Pancreas (tissue), 10 donors: ENCODE data around the gene ADK. TPM values are rescaled to one million over a fixed set of nuclear protein-coding genes. Genes with fewer than 3 reads are reported as not detected.
A peak's percentile ranks its signal among the peaks of the same experiment; 100 is the strongest.

Experiments
- ATAC-seq, 4 donors: fragments of 200-7000 bp; cut with Tn5 transposase; one replicate each; pipeline versions ENCODE4 v1.8.0 to v1.9.1; 2020; ENCODE audit warnings: mild to moderate bottlenecking in 4 of 4, moderate library complexity in 4 of 4
- DNase-seq, 6 donors: peaks; one replicate each; pipeline ENCODE4 v3.0.0-alpha.2; 2020
- FAIRE-seq: peaks from 2 replicates; lab custom pipeline; 2012; peaks lifted over from hg19 to GRCh38; lab: Jason Lieb, UNC
- H3K27ac ChIP-seq, 4 donors: fragments of 200-600 bp; sonication (generic); 1 replicate in 3 of 4; 2 replicates in 1 of 4; pipeline versions ENCODE4 v1.5.0 to v1.8.0; 2020
- H3K27me3 ChIP-seq, 4 donors: fragments of 200-600 bp; one replicate each; pipeline ENCODE4 v1.8.0; 2021
- H3K36me3 ChIP-seq, 3 donors: fragments of 200-600 bp; sonication (generic) in 1 of 3; one replicate each; pipeline versions ENCODE4 v1.5.0 to v1.8.0; 2020 to 2021
- H3K4me1 ChIP-seq, 3 donors: fragments of 200-600 bp; one replicate each; pipeline ENCODE4 v1.8.0; 2021
- H3K4me3 ChIP-seq, 4 donors: fragments of 200-600 bp; sonication (generic) in 2 of 4; one replicate each; pipeline versions ENCODE4 v1.5.0 to v1.8.0; 2020 to 2021
- H3K9me3 ChIP-seq, 4 donors: fragments of 200-600 bp; one replicate each; pipeline ENCODE4 v1.8.0; 2021
- CTCF ChIP-seq, 4 donors: fragments of 200-600 bp; sonication (generic) in 3 of 4; IDR thresholded peaks; one replicate each; pipeline versions ENCODE4 v1.5.0 to v1.8.0; 2021; ENCODE audit warnings: antibody characterized with exemption in 4 of 4
- WGBS, 2 donors: extraction: QIAGEN DNeasy Blood & Tissue Kit; methylation state at CpG; one replicate each; pipeline ENCODE4 v1.1.7; 2013; 5-methylcytosine and 5-hydroxymethylcytosine counted together
- intact Hi-C, 3 donors: fragments of 100-400 bp; cut with DNase I; formaldehyde crosslinking; loops; one replicate each; pipeline versions ENCODE4 v1.11.1 to v1.14.2; 2022
- polyA plus RNA-seq, 2 donors: library from polyadenylated mRNA; stranded (reverse); fragments of 200-250 nt; gene quantifications; one replicate each; pipeline ENCODE4 v1.2.3, GENCODE V29; 2013
- total RNA-seq, 6 donors: library from RNA; stranded (reverse); fragmentation: NEBNext Ultra II Directional in 4 of 6; extraction: Animal tissue kit (Norgen Biotek cat#: 25700) in 4 of 6; gene quantifications; one replicate each; pipeline versions ENCODE4 v1.2.1 to v1.2.4, GENCODE V29; 2021 to 2023
- donor health status: healthy with polysubstance abuse.
- donor health status: DM: no; HTN: no; CAD: no; lungs with moderate emphysema.
- donor health status: DM: no; HTN: no; CAD: no.
- donor health status: control.
- donor health status: control.
- donor health status: Bipolar disorder and iron deficiency.
- donor health status: DM: yes; HTN: yes; CAD: no.
- donor health status: DM: no; HTN: no; CAD: no.
- donor health status: DM: no; HTN: no; CAD: no.
- donor health status: DM: yes; HTN: yes; CAD: no.

The ADK gene
- total and polyA plus RNA-seq, 8 donors = 6.5 to 17.3 (median 13.4) TPM

GRCh38 chr10:74436523-74437170 lies 285.6 kb downstream of the ADK start:
- no peak for TF ChIP-seq CTCF (IDR thresholded peaks at IDR 0.05)
- FAIRE-seq (peak; percentile 47), ATAC-seq (no peak), DNase-seq (no peak)
- Histone ChIP-seq H3K27me3 (no peaks in the 10 kb centered on the region), H3K4me3 (no peak overlapping the region), H3K9me3 (no peaks in the 10 kb centered on the region), H3K4me1 (peaks cover 0 to 11% (median 10%) of the 10 kb centered on the region in 3 donors), H3K36me3 (no peaks in the 10 kb centered on the region), H3K27ac (no peak overlapping the region)
- intact Hi-C loops = no loop called here
- WGBS, 2 donors = 90 to 95% methylated on average over 3 of the region's 3 CpGs

DNA sequence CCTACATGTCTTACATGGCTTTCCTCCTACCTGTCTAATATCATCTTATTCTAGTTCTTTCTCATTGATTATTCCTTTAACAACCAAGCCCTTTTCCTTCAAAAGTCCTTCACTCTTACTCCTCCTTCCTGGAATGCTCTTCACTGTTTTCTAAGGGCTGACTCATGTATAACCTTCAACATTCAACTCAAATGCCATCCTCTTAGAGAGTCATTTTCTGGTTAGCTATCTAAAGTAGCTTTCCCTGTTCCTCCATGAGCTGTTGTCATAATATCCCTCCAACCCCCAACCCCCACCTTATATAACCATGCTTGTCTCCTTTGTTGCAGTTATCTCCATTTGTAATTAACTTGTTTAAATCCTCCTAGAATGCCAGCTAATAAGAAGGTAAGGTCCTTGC lies 286.8 kb downstream of the ADK start:
- Histone ChIP-seq H3K27me3 (no peaks in the 10 kb centered on the region), H3K4me3 (no peak overlapping the region), H3K36me3 (no peaks in the 10 kb centered on the region), H3K4me1 (peaks cover 0 to 11% (median 10%) of the 10 kb centered on the region in 3 donors), H3K27ac (no peak overlapping the region), H3K9me3 (no peaks in the 10 kb centered on the region)
- DNase-seq = no peak
- intact Hi-C loops = no loop called here
- no peak for TF ChIP-seq CTCF (IDR thresholded peaks at IDR 0.05)
- no peak for FAIRE-seq
- peak in 1 of 4 donors; percentile 30 for ATAC-seq

- FAIRE-seq (no peak), DNase-seq (no peak), ATAC-seq (peak in 2 of 4 donors; percentile 24 to 45)
- Histone ChIP-seq H3K27me3 (no peaks in the 10 kb centered on the region), H3K4me1 (peaks cover 0 to 11% (median 10%) of the 10 kb centered on the region in 3 donors), H3K27ac (peak overlapping the region in 2 of 4 donors; percentile 5 to 15), H3K4me3 (no peak overlapping the region), H3K36me3 (no peaks in the 10 kb centered on the region), H3K9me3 (no peaks in the 10 kb centered on the region)
- 11 to 12% methylated on average over 1 of the region's 1 CpG for WGBS, 2 donors
- intact Hi-C loops = no loop called here
- no peak for TF ChIP-seq CTCF (IDR thresholded peaks at IDR 0.05)
These were observed 288.2 kb downstream of the ADK start for GRCh38 chr10:74439213-74439612.

DNA sequence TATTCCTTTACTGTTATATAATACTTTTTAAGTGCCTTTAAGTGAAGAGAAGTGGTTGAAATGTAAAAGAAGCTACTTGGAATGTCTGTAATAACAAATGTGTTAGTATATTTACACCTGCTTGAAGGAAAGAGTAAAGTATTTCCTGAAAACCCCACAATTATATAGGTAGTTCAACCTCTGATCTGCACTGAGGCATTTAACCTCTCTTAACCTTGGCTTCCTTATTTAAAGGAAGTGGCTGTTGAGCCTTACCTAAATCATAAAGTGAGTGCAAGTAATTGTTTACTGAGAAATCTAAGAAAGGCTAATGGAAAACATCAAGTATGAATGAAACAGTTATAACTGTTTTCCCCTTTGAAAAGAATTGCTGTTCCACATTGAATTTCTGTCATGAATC lies 294.5 kb downstream of the ADK start:
- Histone ChIP-seq H3K36me3 (no peaks in the 10 kb centered on the region), H3K4me1 (peaks cover 0 to 2% (median 0%) of the 10 kb centered on the region in 3 donors), H3K27me3 (no peaks in the 10 kb centered on the region), H3K27ac (no peak overlapping the region), H3K4me3 (no peak overlapping the region), H3K9me3 (no peaks in the 10 kb centered on the region)
- no peak for ATAC-seq
- intact Hi-C loops = no loop called here
- FAIRE-seq = no peak
- DNase-seq = no peak
- no peak for TF ChIP-seq CTCF (IDR thresholded peaks at IDR 0.05)

GRCh38 chr10:74450602-74451001 lies 299.6 kb downstream of the ADK start:
- FAIRE-seq (no peak), ATAC-seq (no peak), DNase-seq (no peak)

More at GRCh38 chr10:74450602-74451001, 299.6 kb downstream of the ADK start:
- Histone ChIP-seq H3K9me3 (no peaks in the 10 kb centered on the region), H3K4me3 (no peak overlapping the region), H3K36me3 (no peaks in the 10 kb centered on the region), H3K27ac (no peak overlapping the region), H3K27me3 (no peaks in the 10 kb centered on the region), H3K4me1 (peaks cover 0 to 11% (median 5%) of the 10 kb centered on the region in 3 donors)
- no peak for TF ChIP-seq CTCF (IDR thresholded peaks at IDR 0.05)
- intact Hi-C loops = no loop called here
